ENCODE data around the gene DCP1A.

The DCP1A gene

GRCh38 chr3:53242155-53242554 lies 105.2 kb downstream of the DCP1A start:
- no peaks in the 10 kb centered on the region for H3K27me3 ChIP-seq
- H3K9me3 ChIP-seq = peaks cover 14% of the 10 kb centered on the region
- peaks cover 99% of the 10 kb centered on the region for H3K36me3 ChIP-seq
- H3K4me1 ChIP-seq = peaks cover 18% of the 10 kb centered on the region
- H3K27ac ChIP-seq = peak overlapping the region; percentile 41; the same call in 1 of the 2 replicates
- no peak overlapping the region for H3K4me3 ChIP-seq
- peaks cover 99% of the 10 kb centered on the region for H4K20me1 ChIP-seq
- H3K4me2 ChIP-seq = no peak overlapping the region
- no peak for TF ChIP-seq Cebpa-rat (IDR thresholded peaks at IDR 0.05)
- H3K9ac ChIP-seq = no peak overlapping the region

GRCh38 chr3:53240989-53241972 lies 106.1 kb downstream of the DCP1A start:
- peaks cover 99% of the 10 kb centered on the region for H3K36me3 ChIP-seq
- peaks cover 18% of the 10 kb centered on the region for H3K4me1 ChIP-seq
- H3K27me3 ChIP-seq = no peaks in the 10 kb centered on the region
- no peak overlapping the region for H3K4me2 ChIP-seq
- no peak overlapping the region for H3K9ac ChIP-seq
- TF ChIP-seq Cebpa-rat (IDR thresholded peaks at IDR 0.05) = no peak
- H3K9me3 ChIP-seq = peaks cover 8% of the 10 kb centered on the region
- no peak overlapping the region for H3K4me3 ChIP-seq
- H3K27ac ChIP-seq = no peak overlapping the region
- H4K20me1 ChIP-seq = peaks cover 99% of the 10 kb centered on the region

GRCh38 chr3:53239800-53240199 lies 107.5 kb downstream of the DCP1A start:
- no peak overlapping the region for H3K27ac ChIP-seq
- H3K4me3 ChIP-seq = no peak overlapping the region
- H3K36me3 ChIP-seq = peaks cover 99% of the 10 kb centered on the region
- H3K9ac ChIP-seq = no peak overlapping the region
- no peaks in the 10 kb centered on the region for H3K9me3 ChIP-seq
- no peak overlapping the region for H3K4me2 ChIP-seq
- peaks cover 95% of the 10 kb centered on the region for H4K20me1 ChIP-seq
- peaks cover 18% of the 10 kb centered on the region for H3K4me1 ChIP-seq
- H3K27me3 ChIP-seq = no peaks in the 10 kb centered on the region
- no peak for TF ChIP-seq Cebpa-rat (IDR thresholded peaks at IDR 0.05)

- TF ChIP-seq Cebpa-rat (IDR thresholded peaks at IDR 0.05) = no peak
- no peak overlapping the region for H3K9ac ChIP-seq
- peaks cover 95% of the 10 kb centered on the region for H4K20me1 ChIP-seq
- no peak overlapping the region for H3K4me2 ChIP-seq
- H3K4me3 ChIP-seq = no peak overlapping the region
- peaks cover 99% of the 10 kb centered on the region for H3K36me3 ChIP-seq
- no peak overlapping the region for H3K27ac ChIP-seq
- H3K4me1 ChIP-seq = peaks cover 10% of the 10 kb centered on the region
- H3K27me3 ChIP-seq = no peaks in the 10 kb centered on the region
- H3K9me3 ChIP-seq = no peaks in the 10 kb centered on the region
These were observed 108.5 kb downstream of the DCP1A start for GRCh38 chr3:53238886-53239285.

GRCh38 chr3:53238051-53238850 lies 109.1 kb downstream of the DCP1A start:
- Histone ChIP-seq H3K27me3 (no peaks in the 10 kb centered on the region), H3K9ac (no peak overlapping the region), H3K4me3 (no peak overlapping the region), H3K4me1 (peaks cover 4% of the 10 kb centered on the region; the same call in 1 of the 2 replicates), H3K9me3 (no peaks in the 10 kb centered on the region), H3K36me3 (peaks cover 99% of the 10 kb centered on the region), H4K20me1 (peaks cover 95% of the 10 kb centered on the region), H3K4me2 (no peak overlapping the region), H3K27ac (no peak overlapping the region)
- TF ChIP-seq Cebpa-rat (IDR thresholded peaks at IDR 0.05) = no peak

GRCh38 chr3:53236112-53236841 lies 111.1 kb downstream of the DCP1A start:
- Histone ChIP-seq H3K4me1 (no peaks in the 10 kb centered on the region), H3K4me3 (no peak overlapping the region), H3K27me3 (no peaks in the 10 kb centered on the region), H3K9me3 (no peaks in the 10 kb centered on the region), H3K4me2 (no peak overlapping the region), H4K20me1 (peaks cover 95% of the 10 kb centered on the region), H3K9ac (no peak overlapping the region), H3K27ac (peak overlapping the region; percentile 53; the same call in 1 of the 2 replicates), H3K36me3 (peaks cover 99% of the 10 kb centered on the region)
- no peak for TF ChIP-seq Cebpa-rat (IDR thresholded peaks at IDR 0.05)

- H3K4me1 ChIP-seq = no peaks in the 10 kb centered on the region
- H3K9ac ChIP-seq = no peak overlapping the region
- no peak overlapping the region for H3K27ac ChIP-seq
These were observed 111.8 kb downstream of the DCP1A start for GRCh38 chr3:53235545-53235944.

GRCh38 chr3:53234841-53235232 lies 112.5 kb downstream of the DCP1A start:
- Histone ChIP-seq H3K27ac (no peak overlapping the region), H3K36me3 (peaks cover 99% of the 10 kb centered on the region)

More at GRCh38 chr3:53235545-53235944, 111.8 kb downstream of the DCP1A start:
- peaks cover 95% of the 10 kb centered on the region for H4K20me1 ChIP-seq
- H3K36me3 ChIP-seq = peaks cover 99% of the 10 kb centered on the region
- no peaks in the 10 kb centered on the region for H3K9me3 ChIP-seq
- no peak overlapping the region for H3K4me3 ChIP-seq
- no peak for TF ChIP-seq Cebpa-rat (IDR thresholded peaks at IDR 0.05)
- no peaks in the 10 kb centered on the region for H3K27me3 ChIP-seq
- H3K4me2 ChIP-seq = no peak overlapping the region

GRCh38 chr3:53234130-53234840 lies 113.1 kb downstream of the DCP1A start:
- Histone ChIP-seq H3K9ac (no peak overlapping the region), H3K4me2 (no peak overlapping the region), H4K20me1 (peaks cover 95% of the 10 kb centered on the region), H3K36me3 (peaks cover 99% of the 10 kb centered on the region), H3K27ac (no peak overlapping the region), H3K4me3 (no peak overlapping the region), H3K4me1 (no peaks in the 10 kb centered on the region), H3K9me3 (no peaks in the 10 kb centered on the region), H3K27me3 (no peaks in the 10 kb centered on the region)
- no peak for TF ChIP-seq Cebpa-rat (IDR thresholded peaks at IDR 0.05)

More at GRCh38 chr3:53234841-53235232, 112.5 kb downstream of the DCP1A start:
- no peak overlapping the region for H3K4me2 ChIP-seq
- H3K4me3 ChIP-seq = no peak overlapping the region
- peaks cover 95% of the 10 kb centered on the region for H4K20me1 ChIP-seq
- no peak overlapping the region for H3K9ac ChIP-seq
- no peaks in the 10 kb centered on the region for H3K27me3 ChIP-seq
- no peaks in the 10 kb centered on the region for H3K9me3 ChIP-seq
- H3K4me1 ChIP-seq = no peaks in the 10 kb centered on the region
- no peak for TF ChIP-seq Cebpa-rat (IDR thresholded peaks at IDR 0.05)
